Measurements from ENCODE around the gene ABCB1. TPM values are rescaled to one million over a fixed set of nuclear protein-coding genes. Genes with fewer than 3 reads are reported as not detected.

ABCB1 gene
- total RNA-seq, 4 donors from 2014 or later: 0.22 to 0.56 (median 0.30) TPM

- Histone ChIP-seq H3K4me1 (peaks cover 0 to 3% of the 10 kb centered on the region in 2 donors), H3K9me3 (no peaks in the 10 kb centered on the region), H3K36me3 (no peaks in the 10 kb centered on the region), H3K27ac (no peak overlapping the region), H3K27me3 (no peaks in the 10 kb centered on the region), H3K4me3 (no peak overlapping the region)
- intact Hi-C loops (cut with DNase I; ENCODE audit: low total_unique reads) (no loop called here), in situ Hi-C loops (cut with MboI; ENCODE audit: low sequenced_read_pairs in 4 of 4) (loop anchor here in 1 of 4 donors (10.0 kb wide), 1 partner anchor 378 kb away; no protein-coding TSS in a partner anchor)
- ATAC-seq (no peak), DNase-seq (no peak)
- TF ChIP-seq POLR2A (IDR thresholded peaks at IDR 0.05) (no peak), CTCF (IDR thresholded peaks at IDR 0.05 in 4 of 5, conservative IDR thresholded peaks at IDR 0.05 in 1 of 5) (peak in 3 of 5 experiments; percentile 21 to 42 (median 35))
Measured at GRCh38 chr7:87506246-87507180, 94.2 kb downstream of the ABCB1 start.

- intact Hi-C loops (cut with DNase I; ENCODE audit: low total_unique reads): no loop called here
- H3K9me3 ChIP-seq: no peaks in the 10 kb centered on the region
- TF ChIP-seq CTCF (IDR thresholded peaks at IDR 0.05 in 4 of 5, conservative IDR thresholded peaks at IDR 0.05 in 1 of 5): no peak
- DNase-seq (no peak), ATAC-seq (no peak)
- no peaks in the 10 kb centered on the region for H3K36me3 ChIP-seq
- in situ Hi-C loops (cut with MboI; ENCODE audit: low sequenced_read_pairs in 4 of 4): loop anchor here in 1 of 4 donors (10.0 kb wide), 1 partner anchor 379 kb away; no protein-coding TSS in a partner anchor
- H3K4me1 ChIP-seq: peaks cover 0 to 3% of the 10 kb centered on the region in 2 donors
- H3K27ac ChIP-seq: no peak overlapping the region
- H3K27me3 ChIP-seq: no peaks in the 10 kb centered on the region
- H3K4me3 ChIP-seq: no peak overlapping the region
Measured at GRCh38 chr7:87505557-87506245, 95.0 kb downstream of the ABCB1 start.

- DNase-seq (no peak), ATAC-seq (no peak)
- in situ Hi-C loops (cut with MboI; ENCODE audit: low sequenced_read_pairs in 4 of 4) (loop anchor here in 1 of 4 donors (10.0 kb wide), 1 partner anchor 380 kb away; no protein-coding TSS in a partner anchor), intact Hi-C loops (cut with DNase I; ENCODE audit: low total_unique reads) (no loop called here)
- Histone ChIP-seq H3K9me3 (no peaks in the 10 kb centered on the region), H3K4me3 (no peak overlapping the region), H3K4me1 (peaks cover 0 to 3% of the 10 kb centered on the region in 2 donors), H3K27ac (no peak overlapping the region), H3K27me3 (no peaks in the 10 kb centered on the region), H3K36me3 (no peaks in the 10 kb centered on the region)
- no peak for TF ChIP-seq POLR2A (IDR thresholded peaks at IDR 0.05)
- TF ChIP-seq CTCF (IDR thresholded peaks at IDR 0.05 in 4 of 5, conservative IDR thresholded peaks at IDR 0.05 in 1 of 5): no peak
Measured at GRCh38 chr7:87505122-87505521, 95.6 kb downstream of the ABCB1 start.

GRCh38 chr7:87499494-87499893 lies 101.2 kb downstream of the ABCB1 start:
- in situ Hi-C loops (cut with MboI; ENCODE audit: low sequenced_read_pairs in 4 of 4): no loop called here
- no peaks in the 10 kb centered on the region for H3K27me3 ChIP-seq
- no peaks in the 10 kb centered on the region for H3K4me1 ChIP-seq
- ATAC-seq: no peak
- no peaks in the 10 kb centered on the region for H3K9me3 ChIP-seq
- no peak overlapping the region for H3K27ac ChIP-seq
- intact Hi-C loops (cut with DNase I; ENCODE audit: low total_unique reads): no loop called here
- H3K36me3 ChIP-seq: no peaks in the 10 kb centered on the region
- no peak for TF ChIP-seq POLR2A (IDR thresholded peaks at IDR 0.05)
- no peak for TF ChIP-seq CTCF (IDR thresholded peaks at IDR 0.05 in 4 of 5, conservative IDR thresholded peaks at IDR 0.05 in 1 of 5)
- DNase-seq: no peak
- H3K4me3 ChIP-seq: no peak overlapping the region
